IPS-NIHi7 (cell line): ENCODE results near the gene SOX9.
"Not testable (repeated sequence)": the region's sequence is repeated elsewhere in the genome, so short reads cannot be mapped to it uniquely, and the experiment has no call there.

Experiments used
- DNase-seq: peaks from one replicate; pipeline ENCODE4 v3.0.0; 2012; ENCODE audit warnings: mixed read lengths; ENCODE audit errors: extremely low spot score

The SOX9 gene

GRCh38 chr17:72111336-72111923 is 9.4 kb upstream of the SOX9 start:
- no peak for DNase-seq

GRCh38 chr17:72111926-72112325 is 8.9 kb upstream of the SOX9 start:
- DNase-seq, result not testable (repeated sequence)

GRCh38 chr17:72113751-72114150 is 7.1 kb upstream of the SOX9 start:
- DNase-seq, result no peak

DNA sequence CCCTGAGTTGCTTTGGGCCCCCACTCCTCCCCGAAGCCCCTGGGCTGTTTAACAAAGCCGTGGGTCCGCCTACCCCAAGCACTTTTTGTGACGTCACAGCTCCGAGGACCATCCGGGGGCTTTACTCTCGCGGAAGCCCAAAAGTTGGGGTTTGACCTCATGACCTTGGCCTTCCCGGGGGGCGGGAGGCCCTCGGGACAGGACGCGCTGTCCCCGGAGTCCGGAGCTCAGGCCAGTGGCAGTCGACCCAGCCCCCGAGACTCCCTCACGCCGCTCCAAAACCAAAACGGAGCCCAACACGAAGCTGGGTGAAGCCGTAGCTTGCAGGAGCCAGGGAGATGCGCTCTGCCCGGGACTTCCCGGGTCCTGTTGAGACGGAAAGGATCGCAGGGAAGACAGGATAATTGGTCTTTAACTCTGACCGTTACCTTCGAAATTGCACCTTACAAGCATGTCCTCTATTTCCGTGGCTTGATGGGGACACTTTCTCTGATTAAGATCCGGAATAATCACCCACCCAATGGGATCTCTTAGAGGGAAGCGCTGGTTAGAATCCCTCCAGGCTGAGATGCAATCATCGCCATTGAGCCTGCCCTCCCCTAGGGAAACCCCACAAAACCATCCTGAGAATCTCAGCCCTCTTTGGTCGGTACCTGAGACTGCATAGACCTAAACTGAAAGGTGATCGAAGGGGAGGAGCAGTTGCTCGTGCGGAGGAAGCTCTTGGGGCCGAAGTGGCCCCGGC is 4.9 kb upstream of the SOX9 start:
- DNase-seq, result no peak

- no peak for DNase-seq
Observed at GRCh38 chr17:72116661-72117521, 3.9 kb upstream of the SOX9 start.

- no peak for DNase-seq
Observed at GRCh38 chr17:72117535-72118334, 3.1 kb upstream of the SOX9 start.

GRCh38 chr17:72118335-72119076 is 2.3 kb upstream of the SOX9 start:
- DNase-seq, result no peak

DNA sequence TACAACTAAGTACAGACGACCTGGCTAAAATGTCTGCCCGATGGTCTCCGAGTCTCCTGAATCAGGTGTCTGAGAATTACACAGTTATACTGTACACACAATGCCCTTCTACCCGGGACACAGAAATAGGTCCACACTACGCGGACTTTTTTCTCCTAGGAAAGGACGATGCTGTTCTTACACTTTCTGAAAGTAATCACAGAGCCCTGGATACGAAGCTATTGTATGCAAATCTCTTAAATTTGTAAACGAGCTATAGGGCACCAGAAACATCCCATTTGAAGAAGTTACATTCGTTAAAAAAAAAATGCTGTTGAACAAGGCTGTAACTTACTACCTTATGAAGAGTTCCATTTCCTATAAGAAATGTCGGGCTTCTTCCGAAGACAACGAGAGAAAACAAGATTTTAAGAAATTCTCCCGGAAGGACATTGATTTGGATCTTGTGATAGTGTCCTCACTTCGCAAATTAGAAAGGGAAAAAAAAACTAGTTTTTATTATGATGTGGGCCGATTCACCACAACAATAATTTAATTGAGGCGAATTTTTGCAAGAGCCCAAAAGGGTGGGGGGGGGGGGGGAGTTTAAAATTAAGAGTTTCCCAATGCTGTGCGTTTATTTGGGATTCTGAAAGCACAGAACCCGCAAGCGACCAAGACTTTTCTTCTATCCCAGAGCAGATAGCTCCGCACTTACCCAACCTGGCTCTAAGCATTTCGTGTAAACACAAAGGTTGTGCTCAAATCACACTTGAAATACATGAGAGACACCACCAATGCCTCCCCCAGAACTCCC is 1.5 kb upstream of the SOX9 start:
- DNase-seq, result no peak

DNA sequence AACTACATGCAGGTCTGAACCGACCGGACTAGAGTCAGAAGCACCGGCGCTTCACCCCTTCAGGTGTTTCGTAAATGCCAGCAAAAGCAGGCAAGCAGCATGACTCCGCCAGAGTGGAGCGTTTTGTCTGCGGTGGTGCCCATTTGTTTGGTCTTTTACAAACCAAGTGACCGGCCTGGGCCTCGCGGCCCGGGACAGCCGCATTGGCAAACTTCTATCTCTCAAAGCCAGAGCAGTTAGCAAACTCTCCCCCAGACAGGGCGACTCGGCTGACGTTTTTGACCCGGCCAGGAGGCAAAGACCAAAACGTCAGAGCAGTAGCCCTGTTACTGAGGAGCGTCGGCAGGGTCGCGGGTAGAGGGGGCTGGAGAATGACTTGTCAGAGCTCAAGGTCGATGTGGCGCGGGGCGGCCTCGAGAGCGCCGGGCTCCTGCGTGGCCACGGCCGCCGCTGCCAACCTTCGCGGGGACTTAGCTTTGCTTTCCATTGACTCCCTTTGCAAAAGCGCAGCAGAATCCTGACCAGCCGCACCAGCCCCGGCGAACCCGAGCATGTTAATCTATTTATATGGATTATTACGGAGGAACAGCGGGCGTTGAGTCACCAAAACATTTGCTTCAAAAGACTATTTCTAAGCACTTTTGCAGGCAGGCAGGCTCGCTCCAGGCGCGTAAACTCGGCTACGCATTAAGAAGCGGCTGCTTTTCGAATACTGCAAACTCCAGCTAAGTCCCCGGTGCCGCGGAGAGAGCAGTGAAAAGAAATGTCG is 763 bp upstream of the SOX9 start:
- no peak for DNase-seq

DNA sequence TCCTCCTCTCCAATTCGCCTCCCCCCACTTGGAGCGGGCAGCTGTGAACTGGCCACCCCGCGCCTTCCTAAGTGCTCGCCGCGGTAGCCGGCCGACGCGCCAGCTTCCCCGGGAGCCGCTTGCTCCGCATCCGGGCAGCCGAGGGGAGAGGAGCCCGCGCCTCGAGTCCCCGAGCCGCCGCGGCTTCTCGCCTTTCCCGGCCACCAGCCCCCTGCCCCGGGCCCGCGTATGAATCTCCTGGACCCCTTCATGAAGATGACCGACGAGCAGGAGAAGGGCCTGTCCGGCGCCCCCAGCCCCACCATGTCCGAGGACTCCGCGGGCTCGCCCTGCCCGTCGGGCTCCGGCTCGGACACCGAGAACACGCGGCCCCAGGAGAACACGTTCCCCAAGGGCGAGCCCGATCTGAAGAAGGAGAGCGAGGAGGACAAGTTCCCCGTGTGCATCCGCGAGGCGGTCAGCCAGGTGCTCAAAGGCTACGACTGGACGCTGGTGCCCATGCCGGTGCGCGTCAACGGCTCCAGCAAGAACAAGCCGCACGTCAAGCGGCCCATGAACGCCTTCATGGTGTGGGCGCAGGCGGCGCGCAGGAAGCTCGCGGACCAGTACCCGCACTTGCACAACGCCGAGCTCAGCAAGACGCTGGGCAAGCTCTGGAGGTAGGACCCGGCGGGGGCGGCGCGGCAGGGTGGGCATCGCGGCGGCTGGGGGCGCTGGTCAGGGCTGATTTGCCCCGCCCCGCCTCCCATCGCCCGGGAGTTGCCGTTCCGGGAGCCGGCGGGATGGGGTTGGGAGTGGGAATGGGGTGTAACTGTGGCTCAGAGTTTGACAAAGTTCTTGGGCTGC is 567 bp downstream of the SOX9 start:
- DNase-seq, result no peak

- DNase-seq, result no peak
Observed at GRCh38 chr17:72122010-72122764, 1.4 kb downstream of the SOX9 start.

DNA sequence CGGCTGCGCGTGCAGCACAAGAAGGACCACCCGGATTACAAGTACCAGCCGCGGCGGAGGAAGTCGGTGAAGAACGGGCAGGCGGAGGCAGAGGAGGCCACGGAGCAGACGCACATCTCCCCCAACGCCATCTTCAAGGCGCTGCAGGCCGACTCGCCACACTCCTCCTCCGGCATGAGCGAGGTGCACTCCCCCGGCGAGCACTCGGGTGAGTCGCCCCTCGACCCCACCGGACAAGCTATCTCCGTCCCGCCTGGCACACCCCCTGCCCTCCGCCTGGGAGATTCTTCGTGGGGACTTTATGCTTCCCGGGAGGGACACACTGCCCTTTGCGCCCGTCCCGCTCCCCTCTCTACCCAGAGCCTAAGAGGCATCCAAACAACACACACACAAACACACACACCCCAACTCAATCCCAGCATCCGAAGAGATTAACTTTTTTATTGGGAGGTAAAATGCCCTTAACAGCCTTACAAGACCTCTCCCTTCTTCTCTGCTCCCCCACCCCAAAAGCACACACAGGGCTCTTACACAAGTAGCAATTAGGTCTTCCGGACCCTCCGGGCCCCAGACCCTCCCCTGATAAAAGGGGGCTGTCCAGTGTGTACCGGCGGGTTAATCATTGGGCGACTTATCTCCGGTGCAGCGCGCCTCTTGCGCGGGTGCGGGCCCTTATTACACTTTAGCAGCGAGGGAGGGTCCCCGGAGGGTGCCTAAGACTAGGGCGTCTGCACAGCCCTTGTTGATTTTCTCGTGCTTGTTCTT is 2.1 kb downstream of the SOX9 start:
- DNase-seq, result no peak

DNA sequence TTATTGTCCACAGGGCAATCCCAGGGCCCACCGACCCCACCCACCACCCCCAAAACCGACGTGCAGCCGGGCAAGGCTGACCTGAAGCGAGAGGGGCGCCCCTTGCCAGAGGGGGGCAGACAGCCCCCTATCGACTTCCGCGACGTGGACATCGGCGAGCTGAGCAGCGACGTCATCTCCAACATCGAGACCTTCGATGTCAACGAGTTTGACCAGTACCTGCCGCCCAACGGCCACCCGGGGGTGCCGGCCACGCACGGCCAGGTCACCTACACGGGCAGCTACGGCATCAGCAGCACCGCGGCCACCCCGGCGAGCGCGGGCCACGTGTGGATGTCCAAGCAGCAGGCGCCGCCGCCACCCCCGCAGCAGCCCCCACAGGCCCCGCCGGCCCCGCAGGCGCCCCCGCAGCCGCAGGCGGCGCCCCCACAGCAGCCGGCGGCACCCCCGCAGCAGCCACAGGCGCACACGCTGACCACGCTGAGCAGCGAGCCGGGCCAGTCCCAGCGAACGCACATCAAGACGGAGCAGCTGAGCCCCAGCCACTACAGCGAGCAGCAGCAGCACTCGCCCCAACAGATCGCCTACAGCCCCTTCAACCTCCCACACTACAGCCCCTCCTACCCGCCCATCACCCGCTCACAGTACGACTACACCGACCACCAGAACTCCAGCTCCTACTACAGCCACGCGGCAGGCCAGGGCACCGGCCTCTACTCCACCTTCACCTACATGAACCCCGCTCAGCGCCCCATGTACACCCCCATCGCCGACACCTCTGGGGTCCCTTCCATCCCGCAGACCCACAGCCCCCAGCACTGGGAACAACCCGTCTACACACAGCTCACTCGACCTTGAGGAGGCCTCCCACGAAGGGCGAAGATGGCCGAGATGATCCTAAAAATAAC is 3.0 kb downstream of the SOX9 start:
- peak; percentile 64 for DNase-seq

DNA sequence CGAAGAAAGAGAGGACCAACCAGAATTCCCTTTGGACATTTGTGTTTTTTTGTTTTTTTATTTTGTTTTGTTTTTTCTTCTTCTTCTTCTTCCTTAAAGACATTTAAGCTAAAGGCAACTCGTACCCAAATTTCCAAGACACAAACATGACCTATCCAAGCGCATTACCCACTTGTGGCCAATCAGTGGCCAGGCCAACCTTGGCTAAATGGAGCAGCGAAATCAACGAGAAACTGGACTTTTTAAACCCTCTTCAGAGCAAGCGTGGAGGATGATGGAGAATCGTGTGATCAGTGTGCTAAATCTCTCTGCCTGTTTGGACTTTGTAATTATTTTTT is 3.6 kb downstream of the SOX9 start:
- DNase-seq, result no peak

DNA sequence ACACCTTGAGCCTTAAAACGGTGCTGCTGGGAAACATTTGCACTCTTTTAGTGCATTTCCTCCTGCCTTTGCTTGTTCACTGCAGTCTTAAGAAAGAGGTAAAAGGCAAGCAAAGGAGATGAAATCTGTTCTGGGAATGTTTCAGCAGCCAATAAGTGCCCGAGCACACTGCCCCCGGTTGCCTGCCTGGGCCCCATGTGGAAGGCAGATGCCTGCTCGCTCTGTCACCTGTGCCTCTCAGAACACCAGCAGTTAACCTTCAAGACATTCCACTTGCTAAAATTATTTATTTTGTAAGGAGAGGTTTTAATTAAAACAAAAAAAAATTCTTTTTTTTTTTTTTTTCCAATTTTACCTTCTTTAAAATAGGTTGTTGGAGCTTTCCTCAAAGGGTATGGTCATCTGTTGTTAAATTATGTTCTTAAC is 4.4 kb downstream of the SOX9 start:
- DNase-seq, result no peak

DNA sequence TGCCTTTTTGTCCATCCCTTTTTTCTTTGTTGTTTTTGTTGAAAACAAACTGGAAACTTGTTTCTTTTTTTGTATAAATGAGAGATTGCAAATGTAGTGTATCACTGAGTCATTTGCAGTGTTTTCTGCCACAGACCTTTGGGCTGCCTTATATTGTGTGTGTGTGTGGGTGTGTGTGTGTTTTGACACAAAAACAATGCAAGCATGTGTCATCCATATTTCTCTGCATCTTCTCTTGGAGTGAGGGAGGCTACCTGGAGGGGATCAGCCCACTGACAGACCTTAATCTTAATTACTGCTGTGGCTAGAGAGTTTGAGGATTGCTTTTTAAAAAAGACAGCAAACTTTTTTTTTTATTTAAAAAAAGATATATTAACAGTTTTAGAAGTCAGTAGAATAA is 4.9 kb downstream of the SOX9 start:
- DNase-seq, result no peak
